Fibroblast of lung (primary cell): ENCODE data around the gene OAF.

Source experiments
- CTCF ChIP-seq, 2 donors: IDR thresholded peaks in 1 of 2; conservative IDR thresholded peaks in 1 of 2; 1 replicate in 1 of 2; 2 replicates in 1 of 2; pipeline ENCODE4 v1.5.1; 2011 to 2012; ENCODE audit warnings: low read length in 2 of 2, control low read depth in 1 of 2, inconsistent platforms in 1 of 2, low read depth in 1 of 2, mild to moderate bottlenecking in 1 of 2
- EZH2 ChIP-seq: IDR thresholded peaks from 2 replicates; pipeline ENCODE4 v1.5.1; 2012; ENCODE audit warnings: low read length, control low read depth, mild to moderate bottlenecking; ENCODE audit errors: missing control alignments

GRCh38 chr11:120174866-120175265 lies 36.0 kb upstream of the OAF start:
- TF ChIP-seq CTCF (conservative IDR thresholded peaks at IDR 0.05 in 1 of 2, IDR thresholded peaks at IDR 0.05 in 1 of 2; ENCODE audit: low read depth in 1 of 2, low read length in 2 of 2) (no peak), EZH2 (no peak)
